Peyer's patch (tissue), 4 donors: ENCODE results near the gene NRXN3.

Experiments used
- POLR2A ChIP-seq, 2 donors: fragments of 450-650 bp; IDR thresholded peaks; one replicate each; pipeline ENCODE4 v1.5.1; 2017; ENCODE audit warnings: antibody characterized with exemption in 2 of 2, mild to moderate bottlenecking in 2 of 2, moderate library complexity in 2 of 2
- TF ChIP-seq, protein P1 (sequence below), 6 experiments: fragments of 450-650 bp in 4 of 6; fragments of 200-600 bp in 2 of 6; sonication (generic) in 1 of 6; IDR thresholded peaks; one replicate each; pipeline ENCODE4 v1.5.1; 2017 to 2019; ENCODE audit warnings: antibody characterized with exemption in 6 of 6, mild to moderate bottlenecking in 3 of 6, moderate library complexity in 1 of 6

- TF ChIP-seq, protein P1, sequence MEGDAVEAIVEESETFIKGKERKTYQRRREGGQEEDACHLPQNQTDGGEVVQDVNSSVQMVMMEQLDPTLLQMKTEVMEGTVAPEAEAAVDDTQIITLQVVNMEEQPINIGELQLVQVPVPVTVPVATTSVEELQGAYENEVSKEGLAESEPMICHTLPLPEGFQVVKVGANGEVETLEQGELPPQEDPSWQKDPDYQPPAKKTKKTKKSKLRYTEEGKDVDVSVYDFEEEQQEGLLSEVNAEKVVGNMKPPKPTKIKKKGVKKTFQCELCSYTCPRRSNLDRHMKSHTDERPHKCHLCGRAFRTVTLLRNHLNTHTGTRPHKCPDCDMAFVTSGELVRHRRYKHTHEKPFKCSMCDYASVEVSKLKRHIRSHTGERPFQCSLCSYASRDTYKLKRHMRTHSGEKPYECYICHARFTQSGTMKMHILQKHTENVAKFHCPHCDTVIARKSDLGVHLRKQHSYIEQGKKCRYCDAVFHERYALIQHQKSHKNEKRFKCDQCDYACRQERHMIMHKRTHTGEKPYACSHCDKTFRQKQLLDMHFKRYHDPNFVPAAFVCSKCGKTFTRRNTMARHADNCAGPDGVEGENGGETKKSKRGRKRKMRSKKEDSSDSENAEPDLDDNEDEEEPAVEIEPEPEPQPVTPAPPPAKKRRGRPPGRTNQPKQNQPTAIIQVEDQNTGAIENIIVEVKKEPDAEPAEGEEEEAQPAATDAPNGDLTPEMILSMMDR (IDR thresholded peaks at IDR 0.05), result no peak
- no peak for TF ChIP-seq POLR2A (IDR thresholded peaks at IDR 0.05)
These were observed 874.9 kb downstream of the NRXN3 start for GRCh38 chr14:79044894-79045624.
